ENCODE results near the gene METRN.

METRN gene

GRCh38 chr16:729768-730665 is 15.1 kb downstream of the METRN start:
- H3K4me3 ChIP-seq (ENCODE audit: control insufficient read depth, low read depth, low read length): no peak overlapping the region
- no peak for DNase-seq (ENCODE audit: low read depth)
- TF ChIP-seq CTCF (IDR thresholded peaks at IDR 0.05; ENCODE audit: control insufficient read depth, insufficient read depth, low read depth, low read length, missing control alignments): no peak

GRCh38 chr16:730666-731509 is 16.0 kb downstream of the METRN start:
- no peak overlapping the region for H3K4me3 ChIP-seq (ENCODE audit: control insufficient read depth, low read depth, low read length)
- DNase-seq (ENCODE audit: low read depth): no peak
- no peak for TF ChIP-seq CTCF (IDR thresholded peaks at IDR 0.05; ENCODE audit: control insufficient read depth, insufficient read depth, low read depth, low read length, missing control alignments)

GRCh38 chr16:732332-732731 is 17.4 kb downstream of the METRN start:
- DNase-seq (ENCODE audit: low read depth): no peak
- no peak for TF ChIP-seq CTCF (IDR thresholded peaks at IDR 0.05; ENCODE audit: control insufficient read depth, insufficient read depth, low read depth, low read length, missing control alignments)
- no peak overlapping the region for H3K4me3 ChIP-seq (ENCODE audit: control insufficient read depth, low read depth, low read length)

GRCh38 chr16:732936-733335 is 18.0 kb downstream of the METRN start:
- no peak for DNase-seq (ENCODE audit: low read depth)
- no peak overlapping the region for H3K4me3 ChIP-seq (ENCODE audit: control insufficient read depth, low read depth, low read length)
- no peak for TF ChIP-seq CTCF (IDR thresholded peaks at IDR 0.05; ENCODE audit: control insufficient read depth, insufficient read depth, low read depth, low read length, missing control alignments)

- peak; percentile 28 for TF ChIP-seq CTCF (IDR thresholded peaks at IDR 0.05; ENCODE audit: control insufficient read depth, insufficient read depth, low read depth, low read length, missing control alignments)
- DNase-seq (ENCODE audit: low read depth): no peak
- no peak overlapping the region for H3K4me3 ChIP-seq (ENCODE audit: control insufficient read depth, low read depth, low read length)
These were observed 18.7 kb downstream of the METRN start for GRCh38 chr16:733382-734207.

All from AG09309 (cell line).